Stomach (tissue), 4 donors: Measurements from ENCODE around the gene PRKN.

Source experiments
- EP300 ChIP-seq: sonication (generic); formaldehyde crosslinking; IDR thresholded peaks from one replicate; pipeline ENCODE4 v1.6.1; 2017; ENCODE audit warnings: antibody characterized with exemption
- POLR2A ChIP-seq, 4 donors: fragments of 450-650 bp; IDR thresholded peaks; one replicate each; pipeline ENCODE4 v1.6.1; 2016; ENCODE audit warnings: antibody characterized with exemption in 4 of 4, control low read depth in 2 of 4, mild to moderate bottlenecking in 1 of 4, moderate library complexity in 1 of 4
- POLR2AphosphoS5 ChIP-seq, 3 donors: sonication (generic); formaldehyde crosslinking; IDR thresholded peaks; one replicate each; pipeline ENCODE4 v1.6.1; 2016; ENCODE audit warnings: antibody characterized with exemption in 3 of 3
- TF ChIP-seq, protein P1 (sequence below), 7 experiments: fragments of 450-650 bp in 4 of 7; fragments of 200-600 bp in 3 of 7; sonication (generic) in 3 of 7; IDR thresholded peaks; one replicate each; pipeline ENCODE4 v1.5.1; 2016 to 2019; ENCODE audit warnings: antibody characterized with exemption in 7 of 7, control low read depth in 2 of 7, mild to moderate bottlenecking in 1 of 7

DNA sequence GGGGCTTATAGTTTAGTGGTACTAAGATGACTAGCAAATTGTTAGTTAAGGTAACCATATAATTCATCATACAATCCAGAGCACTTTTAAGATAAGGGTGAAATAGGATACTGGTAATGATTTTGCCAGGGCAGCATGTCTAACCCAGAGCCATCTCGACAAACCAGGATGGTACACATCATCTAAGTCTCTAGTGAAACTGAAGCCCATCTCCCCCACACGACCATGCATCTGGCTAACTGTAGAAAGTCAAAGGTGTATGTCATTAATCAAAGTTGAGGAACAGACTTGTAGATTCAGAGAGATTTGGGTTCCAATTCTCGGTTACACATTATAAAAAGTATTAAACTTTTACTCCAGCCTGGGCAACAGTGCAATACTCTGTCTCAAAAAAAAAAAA lies 78.3 kb downstream of the PRKN start:
- TF ChIP-seq, protein P1, sequence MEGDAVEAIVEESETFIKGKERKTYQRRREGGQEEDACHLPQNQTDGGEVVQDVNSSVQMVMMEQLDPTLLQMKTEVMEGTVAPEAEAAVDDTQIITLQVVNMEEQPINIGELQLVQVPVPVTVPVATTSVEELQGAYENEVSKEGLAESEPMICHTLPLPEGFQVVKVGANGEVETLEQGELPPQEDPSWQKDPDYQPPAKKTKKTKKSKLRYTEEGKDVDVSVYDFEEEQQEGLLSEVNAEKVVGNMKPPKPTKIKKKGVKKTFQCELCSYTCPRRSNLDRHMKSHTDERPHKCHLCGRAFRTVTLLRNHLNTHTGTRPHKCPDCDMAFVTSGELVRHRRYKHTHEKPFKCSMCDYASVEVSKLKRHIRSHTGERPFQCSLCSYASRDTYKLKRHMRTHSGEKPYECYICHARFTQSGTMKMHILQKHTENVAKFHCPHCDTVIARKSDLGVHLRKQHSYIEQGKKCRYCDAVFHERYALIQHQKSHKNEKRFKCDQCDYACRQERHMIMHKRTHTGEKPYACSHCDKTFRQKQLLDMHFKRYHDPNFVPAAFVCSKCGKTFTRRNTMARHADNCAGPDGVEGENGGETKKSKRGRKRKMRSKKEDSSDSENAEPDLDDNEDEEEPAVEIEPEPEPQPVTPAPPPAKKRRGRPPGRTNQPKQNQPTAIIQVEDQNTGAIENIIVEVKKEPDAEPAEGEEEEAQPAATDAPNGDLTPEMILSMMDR (IDR thresholded peaks at IDR 0.05), result no peak
- no peak for TF ChIP-seq POLR2AphosphoS5 (IDR thresholded peaks at IDR 0.05)
- no peak for TF ChIP-seq POLR2A (IDR thresholded peaks at IDR 0.05)
- no peak for TF ChIP-seq EP300
